OCI-LY7 (cell line): ENCODE results near the gene NCLN. TPM values are rescaled to one million over a fixed set of nuclear protein-coding genes. Genes with fewer than 3 reads are reported as not detected.

Experiments
- BruUV-seq: library from RNA; stranded (reverse); fragments of 400-500 nt; replicated peaks from 2 replicates; lab custom pipeline; 2021; lab: Mats Ljungman, UMichigan
- CTCF ChIA-PET: fragments of 300-600 bp; sonication (Branson Sonifier 250); formaldehyde crosslinking; loops from one replicate; lab custom pipeline; 2022; ENCODE audit warnings: antibody characterized with exemption; ENCODE audit not compliant: unreplicated experiment; lab: Charles Lee
- POLR2A ChIA-PET: fragments of 300-600 bp; sonication (Branson Sonifier 250); formaldehyde crosslinking; loops from one replicate; lab custom pipeline; 2022; ENCODE audit warnings: antibody characterized with exemption; lab: Charles Lee
- DNase-seq: peaks from one replicate; pipeline ENCODE4 v3.0.0-alpha.2; 2015; ENCODE audit warnings: low spot score
- H2AFZ ChIP-seq: fragments of 200-600 bp; sonication (generic), shearing (Covaris generic); 2 replicates; pipeline ENCODE4 v1.6.1; 2014; ENCODE audit warnings: mild to moderate bottlenecking, antibody characterized with exemption, low read length, moderate library complexity
- H3K27ac ChIP-seq: fragments of 200-600 bp; sonication (generic); 2 replicates; pipeline ENCODE4 v1.5.1; 2014; ENCODE audit warnings: mixed run types, low read depth, mild to moderate bottlenecking, moderate library complexity, low read length, inconsistent platforms; ENCODE audit not compliant: poor library complexity, severe bottlenecking
- H3K36me3 ChIP-seq: fragments of 200-600 bp; sonication (generic); 2 replicates; pipeline ENCODE4 v1.6.1; 2014; ENCODE audit warnings: mild to moderate bottlenecking, antibody characterized with exemption, low read length, moderate library complexity, mixed read lengths; ENCODE audit not compliant: insufficient read depth
- H3K4me1 ChIP-seq: fragments of 200-600 bp; sonication (generic); 2 replicates; pipeline ENCODE4 v1.5.1; 2014; ENCODE audit warnings: mild to moderate bottlenecking, low read length; ENCODE audit not compliant: insufficient read depth, poor library complexity, severe bottlenecking
- H3K4me2 ChIP-seq: fragments of 200-600 bp; sonication (generic); 2 replicates; pipeline ENCODE4 v1.6.1; 2014; ENCODE audit warnings: mild to moderate bottlenecking, low read length
- H3K4me3 ChIP-seq: fragments of 200-600 bp; sonication (generic); 2 replicates; pipeline ENCODE4 v1.5.1; 2014; ENCODE audit warnings: mild to moderate bottlenecking, low read depth, low read length; ENCODE audit not compliant: poor library complexity, severe bottlenecking
- H3K79me2 ChIP-seq: fragments of 200-600 bp; sonication (generic); 2 replicates; pipeline ENCODE4 v1.6.1; 2016; ENCODE audit warnings: low read depth, mild to moderate bottlenecking, low read length, moderate library complexity, mixed read lengths; ENCODE audit not compliant: insufficient read depth
- H3K9me2 ChIP-seq: fragments of 200-600 bp; sonication (generic); 2 replicates; pipeline ENCODE4 v1.6.1; 2016; ENCODE audit warnings: mild to moderate bottlenecking, low read length, mixed read lengths; ENCODE audit not compliant: insufficient read depth
- H3K9me3 ChIP-seq: fragments of 200-600 bp; sonication (generic); 2 replicates; pipeline ENCODE4 v1.6.1; 2014; ENCODE audit warnings: mild to moderate bottlenecking, mixed run types, low read length, mixed read lengths
- H4K20me1 ChIP-seq: fragments of 200-600 bp; sonication (generic); 2 replicates; pipeline ENCODE4 v1.6.1; 2014; ENCODE audit warnings: mild to moderate bottlenecking, antibody characterized with exemption, low read length, moderate library complexity, mixed read lengths; ENCODE audit not compliant: insufficient read depth
- CTCF ChIP-seq: fragments of 200-600 bp; sonication (generic); conservative IDR thresholded peaks from 2 replicates; pipeline ENCODE4 v1.5.1; 2014; ENCODE audit warnings: mild to moderate bottlenecking, antibody characterized with exemption, low read length, moderate library complexity, mixed read lengths
- EZH2phosphoT487 ChIP-seq: fragments of 200-600 bp; sonication (generic); IDR thresholded peaks from 2 replicates; pipeline ENCODE4 v1.6.1; 2018; ENCODE audit warnings: low read depth, borderline replicate concordance, mild to moderate bottlenecking, mixed run types, antibody characterized with exemption, low read length, moderate library complexity, mixed read lengths
- intact Hi-C: fragments of 100-400 bp; cut with micrococcal nuclease; formaldehyde crosslinking; loops from one replicate; pipeline ENCODE4 v1.10.0; 2022; ENCODE audit not compliant: unreplicated experiment
- total RNA-seq, 2 experiments: library from RNA; depleted of rRNA in 1 of 2; stranded (reverse); fragments of >200 nt in 1 of 2; shearing (Covaris generic) in 1 of 2; gene quantifications; 2 replicates each; pipeline ENCODE4 v1.2.3, GENCODE V29; 2014 to 2022

The NCLN gene
- total RNA-seq, 2 experiments from 2014 or later: 49.2 to 61.9 TPM

- no peaks in the 10 kb centered on the region for H4K20me1 ChIP-seq
- ChIA-PET CTCF (no interaction called here), POLR2A (no interaction called here)
- DNase-seq: peak; percentile 60
- TF ChIP-seq CTCF (peak; percentile 62), EZH2phosphoT487 (no peak)
- no peaks in the 10 kb centered on the region for H3K9me3 ChIP-seq
- intact Hi-C loops: no loop called here
- H3K4me3 ChIP-seq: peak within 1 kb of the TSS; percentile 41
- no peaks in the 10 kb centered on the region for H3K36me3 ChIP-seq
- H2AFZ ChIP-seq: no peak within 1 kb of the TSS
- no peaks in the 10 kb centered on the region for H3K9me2 ChIP-seq
- no TSS peak for BruUV-seq
- H3K27ac ChIP-seq: no peak within 1 kb of the TSS
- peak within 1 kb of the TSS; percentile 48; the same call in 1 of the 2 replicates for H3K4me2 ChIP-seq
- peaks cover 6% of the 10 kb centered on the region for H3K4me1 ChIP-seq
- no peaks in the 10 kb centered on the region for H3K79me2 ChIP-seq
These were observed 38.8 kb downstream of the NCLN start, which contains the start of gene CELF5 for GRCh38 chr19:3224346-3225168. Gene CELF5 (plus strand): TSS chr19:3224661. CDS start chr19:3224740, 79 bp downstream.

- POLR2A ChIA-PET: no interaction called here
- Histone ChIP-seq H3K79me2 (no peaks in the 10 kb centered on the region), H3K4me3 (no peak overlapping the region), H3K9me2 (no peaks in the 10 kb centered on the region), H3K36me3 (no peaks in the 10 kb centered on the region), H2AFZ (no peak overlapping the region), H3K9me3 (no peaks in the 10 kb centered on the region), H4K20me1 (no peaks in the 10 kb centered on the region), H3K4me1 (peaks cover 6% of the 10 kb centered on the region), H3K27ac (no peak overlapping the region), H3K4me2 (no peak overlapping the region)
- intact Hi-C loops: no loop called here
- CTCF ChIA-PET: no interaction called here
- TF ChIP-seq CTCF (no peak), EZH2phosphoT487 (no peak)
- no peak for DNase-seq
- BruUV-seq: no TSS peak
These were observed 39.4 kb downstream of the NCLN start for GRCh38 chr19:3225169-3225485.

GRCh38 chr19:3225677-3226093 is 40.0 kb downstream of the NCLN start:
- no peaks in the 10 kb centered on the region for H3K79me2 ChIP-seq
- TF ChIP-seq CTCF (no peak), EZH2phosphoT487 (no peak)
- H3K4me2 ChIP-seq: no peak overlapping the region
- no peaks in the 10 kb centered on the region for H4K20me1 ChIP-seq
- POLR2A ChIA-PET: no interaction called here
- CTCF ChIA-PET: no interaction called here
- intact Hi-C loops: no loop called here
- H3K9me2 ChIP-seq: no peaks in the 10 kb centered on the region
- DNase-seq: no peak
- BruUV-seq: no TSS peak
- peaks cover 6% of the 10 kb centered on the region for H3K4me1 ChIP-seq
- H3K9me3 ChIP-seq: no peaks in the 10 kb centered on the region
- H2AFZ ChIP-seq: no peak overlapping the region
- H3K4me3 ChIP-seq: no peak overlapping the region
- no peaks in the 10 kb centered on the region for H3K36me3 ChIP-seq
- no peak overlapping the region for H3K27ac ChIP-seq
